HFFc6 (cell line): Measurements from ENCODE around the gene RPL32. TPM values are rescaled to one million over a fixed set of nuclear protein-coding genes. Genes with fewer than 3 reads are reported as not detected.

Experiments
- DNase-seq: peaks from one replicate; pipeline ENCODE4 v3.0.0-alpha.2; 2018
- H3K27ac Mint-ChIP-seq: 2 replicates; pipeline ENCODE4 v1.8.0; 2020; ENCODE audit warnings: mild to moderate bottlenecking, mixed read lengths
- H3K27me3 Mint-ChIP-seq: 2 replicates; pipeline ENCODE4 v1.8.0; 2021; ENCODE audit warnings: mild to moderate bottlenecking, moderate library complexity, mixed read lengths; ENCODE audit not compliant: insufficient read depth
- H3K36me3 Mint-ChIP-seq: 2 replicates; pipeline ENCODE4 v1.8.0; 2021; ENCODE audit warnings: low read depth, mixed read lengths
- H3K4me1 Mint-ChIP-seq: 2 replicates; pipeline ENCODE4 v1.8.0; 2020; ENCODE audit warnings: low read depth, mixed read lengths
- H3K4me3 Mint-ChIP-seq: 2 replicates; pipeline ENCODE4 v1.8.0; 2020; ENCODE audit warnings: mild to moderate bottlenecking, moderate library complexity, mixed read lengths
- H3K9me3 Mint-ChIP-seq: 2 replicates; pipeline ENCODE4 v1.8.0; 2020; ENCODE audit warnings: mild to moderate bottlenecking, mixed read lengths
- total RNA-seq, 6 experiments: library from RNA; stranded (reverse); fragmentation: NEBNext Ultra II Directional; extraction: Animal tissue kit (Norgen Biotek cat#: 25700); gene quantifications; 2 replicates in 1 of 6; 3 replicates in 5 of 6; pipeline ENCODE4 v1.2.3, GENCODE V29; 2021
- TF ChIP-seq, protein P1 (sequence below): fragments of 200-600 bp; sonication (generic); IDR thresholded peaks from 2 replicates; pipeline ENCODE4 v1.5.0; 2021; ENCODE audit warnings: antibody characterized with exemption, mild to moderate bottlenecking

Gene RPL32
- total RNA-seq, 6 experiments from 2014 or later, result 1,490 to 1,730 (median 1,677) TPM

DNA sequence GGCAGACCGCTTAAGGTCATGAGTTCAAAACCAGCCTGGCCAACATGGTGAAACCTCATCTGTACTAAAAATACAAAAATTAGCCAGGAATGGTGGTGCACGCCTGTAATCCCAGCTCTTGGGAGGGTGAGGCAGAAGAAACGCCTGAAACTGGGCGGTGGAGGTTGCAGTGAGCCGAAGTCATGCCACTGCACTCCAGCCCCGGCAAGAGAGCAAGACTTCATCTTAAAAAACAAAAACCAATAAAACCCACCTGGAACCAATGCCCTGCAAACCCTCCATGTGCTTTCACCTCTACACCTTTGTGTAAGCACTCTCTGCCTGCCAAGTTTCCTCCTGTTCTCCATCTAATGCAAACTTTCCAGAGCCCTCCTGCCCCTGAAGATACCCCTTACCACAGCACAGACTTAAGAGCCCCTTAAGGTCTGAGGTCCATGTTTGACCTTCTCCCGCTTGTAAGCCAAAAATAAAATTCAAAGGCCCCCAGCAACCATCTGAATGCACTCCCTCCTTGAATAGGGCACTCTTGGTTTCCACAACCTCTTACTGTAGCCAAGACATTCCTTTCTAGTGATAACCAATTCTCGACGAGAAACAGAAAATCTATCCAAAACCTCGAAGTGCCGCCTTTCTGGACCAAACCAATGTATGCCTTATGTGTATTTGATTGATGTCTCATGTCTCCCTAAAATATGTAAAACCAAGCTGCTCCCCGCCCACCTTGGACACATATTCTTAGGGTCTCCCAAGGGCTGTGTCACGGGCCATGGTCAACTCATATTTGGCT lies 3.0 kb downstream of the RPL32 start:
- Mint-ChIP-seq H3K27ac (peak overlapping the region; percentile 99), H3K27me3 (peaks cover 5% of the 10 kb centered on the region; the same call in 1 of the 2 replicates), H3K9me3 (no peaks in the 10 kb centered on the region), H3K36me3 (peaks cover 65% of the 10 kb centered on the region), H3K4me1 (peaks cover 49% of the 10 kb centered on the region), H3K4me3 (peak overlapping the region; percentile 99)
- DNase-seq, result no peak
- TF ChIP-seq, protein P1, sequence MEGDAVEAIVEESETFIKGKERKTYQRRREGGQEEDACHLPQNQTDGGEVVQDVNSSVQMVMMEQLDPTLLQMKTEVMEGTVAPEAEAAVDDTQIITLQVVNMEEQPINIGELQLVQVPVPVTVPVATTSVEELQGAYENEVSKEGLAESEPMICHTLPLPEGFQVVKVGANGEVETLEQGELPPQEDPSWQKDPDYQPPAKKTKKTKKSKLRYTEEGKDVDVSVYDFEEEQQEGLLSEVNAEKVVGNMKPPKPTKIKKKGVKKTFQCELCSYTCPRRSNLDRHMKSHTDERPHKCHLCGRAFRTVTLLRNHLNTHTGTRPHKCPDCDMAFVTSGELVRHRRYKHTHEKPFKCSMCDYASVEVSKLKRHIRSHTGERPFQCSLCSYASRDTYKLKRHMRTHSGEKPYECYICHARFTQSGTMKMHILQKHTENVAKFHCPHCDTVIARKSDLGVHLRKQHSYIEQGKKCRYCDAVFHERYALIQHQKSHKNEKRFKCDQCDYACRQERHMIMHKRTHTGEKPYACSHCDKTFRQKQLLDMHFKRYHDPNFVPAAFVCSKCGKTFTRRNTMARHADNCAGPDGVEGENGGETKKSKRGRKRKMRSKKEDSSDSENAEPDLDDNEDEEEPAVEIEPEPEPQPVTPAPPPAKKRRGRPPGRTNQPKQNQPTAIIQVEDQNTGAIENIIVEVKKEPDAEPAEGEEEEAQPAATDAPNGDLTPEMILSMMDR, result no peak

DNA sequence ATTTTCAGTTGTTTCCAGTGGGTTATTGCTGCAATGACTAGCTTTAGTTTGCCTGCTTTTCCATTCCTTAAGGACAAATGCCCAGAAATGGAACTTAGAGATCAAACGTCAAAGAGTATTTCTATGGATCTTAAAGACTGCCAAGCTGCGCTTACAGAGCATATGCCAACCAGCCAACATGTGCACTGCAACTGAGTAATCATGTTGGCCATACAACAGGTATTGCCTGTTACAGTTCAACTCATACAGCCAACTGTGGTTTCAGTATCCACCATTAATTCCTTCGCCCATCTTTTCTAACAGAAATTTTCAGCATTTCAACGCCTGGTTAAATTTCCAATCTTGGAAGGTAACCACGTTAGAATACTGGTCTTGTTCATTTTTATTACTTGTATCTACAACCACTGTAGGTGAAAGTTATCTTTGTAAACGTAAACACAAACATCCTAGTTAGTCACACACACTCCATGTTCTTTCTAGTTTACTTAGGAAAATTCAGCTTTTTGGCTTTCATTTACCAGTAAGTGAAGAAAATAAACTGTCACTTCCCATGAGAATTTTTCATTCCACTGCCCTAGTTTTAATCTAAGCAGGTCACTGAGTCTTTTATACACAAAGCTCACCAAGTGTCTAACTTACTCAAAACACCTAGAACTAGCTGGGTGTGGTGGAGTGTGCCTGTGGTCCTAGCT lies 3.9 kb downstream of the RPL32 start:
- H3K4me3 Mint-ChIP-seq, result peak overlapping the region; percentile 99
- peak overlapping the region; percentile 99 for H3K27ac Mint-ChIP-seq
- peaks cover 73% of the 10 kb centered on the region for H3K36me3 Mint-ChIP-seq
- DNase-seq, result no peak
- no peaks in the 10 kb centered on the region for H3K9me3 Mint-ChIP-seq
- TF ChIP-seq, protein P1, result no peak
- H3K27me3 Mint-ChIP-seq, result peaks cover 5% of the 10 kb centered on the region; the same call in 1 of the 2 replicates
- peaks cover 49% of the 10 kb centered on the region for H3K4me1 Mint-ChIP-seq

DNA sequence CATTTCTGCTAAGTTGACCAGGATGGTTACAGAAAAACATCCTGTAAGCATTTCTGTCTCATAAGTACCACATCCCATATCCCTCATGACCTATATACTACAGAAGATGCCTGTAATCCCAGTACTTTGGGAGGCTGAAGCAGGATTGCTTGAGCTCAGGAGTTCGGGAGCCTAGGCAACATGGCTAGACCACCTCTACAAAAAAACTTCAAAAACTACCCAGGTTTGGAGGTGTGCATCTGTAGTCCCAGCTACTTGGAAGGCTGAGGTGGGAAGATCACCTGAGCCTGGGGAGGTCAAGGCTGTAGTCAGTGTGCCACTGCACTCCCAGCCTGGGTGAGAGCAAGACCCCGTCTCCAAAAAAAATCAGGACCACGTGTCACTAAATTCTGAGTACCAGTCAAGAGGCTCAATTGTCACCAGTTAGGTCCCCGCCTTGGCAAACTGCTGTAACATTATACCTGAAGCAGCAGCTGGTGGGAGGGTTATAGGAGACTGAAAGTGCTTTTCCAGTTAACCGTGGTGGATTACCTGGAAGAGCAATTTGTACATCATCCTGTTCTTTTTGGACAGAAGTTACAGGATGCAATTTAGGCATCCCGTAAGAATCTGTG lies 6.2 kb downstream of the RPL32 start:
- TF ChIP-seq, protein P1, result no peak
- Mint-ChIP-seq H3K4me3 (no peak overlapping the region), H3K27ac (no peak overlapping the region), H3K4me1 (peaks cover 44% of the 10 kb centered on the region), H3K36me3 (peaks cover 61% of the 10 kb centered on the region), H3K9me3 (no peaks in the 10 kb centered on the region), H3K27me3 (peaks cover 13% of the 10 kb centered on the region)
- DNase-seq, result no peak

DNA sequence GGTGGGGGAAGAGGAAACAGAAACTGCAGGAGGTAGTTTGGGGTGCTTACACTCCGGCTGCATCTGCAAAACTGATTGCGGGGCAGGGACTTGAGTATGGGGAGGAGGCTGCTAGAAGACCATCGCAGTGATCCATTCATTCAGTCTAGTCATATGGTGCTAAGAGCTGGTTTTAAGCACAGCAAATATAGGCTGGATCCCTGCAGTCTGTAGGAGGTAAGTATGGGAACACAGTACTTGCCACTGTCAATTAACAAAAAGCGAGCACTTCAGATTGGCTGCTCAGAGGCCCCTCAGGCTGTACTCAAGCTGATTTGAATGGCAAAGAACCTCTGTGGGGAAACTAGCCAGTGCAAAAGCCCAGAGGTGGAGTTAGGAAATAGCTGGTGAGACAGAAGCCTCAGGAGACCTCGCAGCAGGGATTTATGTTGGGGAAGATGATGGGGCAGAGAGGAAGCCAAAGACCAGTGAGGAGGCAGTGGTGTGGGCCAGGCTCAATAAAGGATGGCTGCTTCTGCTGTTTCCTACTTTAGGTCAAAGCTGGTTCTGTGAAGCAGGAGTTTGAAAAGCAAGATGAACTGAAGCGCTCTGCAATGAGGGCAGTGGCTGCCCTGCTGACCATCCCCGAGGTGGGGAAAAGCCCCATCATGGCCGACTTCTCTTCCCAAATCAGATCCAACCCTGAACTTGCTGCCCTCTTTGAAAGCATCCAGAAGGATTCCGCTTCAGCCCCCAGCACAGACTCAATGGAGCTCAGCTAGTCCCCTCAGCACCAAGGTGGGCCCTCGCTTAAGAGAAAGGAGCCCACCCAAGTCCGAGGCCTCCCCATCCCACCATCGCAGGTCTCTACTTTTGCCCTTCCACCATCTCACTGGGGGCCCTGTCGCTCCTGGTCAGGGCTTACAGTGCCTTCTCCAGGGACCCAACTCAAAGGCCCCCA lies 7.9 kb downstream of the RPL32 start:
- Mint-ChIP-seq H3K4me3 (no peak overlapping the region), H3K27ac (peak overlapping the region; percentile 73), H3K36me3 (peaks cover 48% of the 10 kb centered on the region), H3K27me3 (peaks cover 13% of the 10 kb centered on the region), H3K4me1 (peaks cover 32% of the 10 kb centered on the region), H3K9me3 (no peaks in the 10 kb centered on the region)
- DNase-seq, result no peak
- TF ChIP-seq, protein P1, result no peak
